Measurements from ENCODE around the gene PPEF1.

DNA sequence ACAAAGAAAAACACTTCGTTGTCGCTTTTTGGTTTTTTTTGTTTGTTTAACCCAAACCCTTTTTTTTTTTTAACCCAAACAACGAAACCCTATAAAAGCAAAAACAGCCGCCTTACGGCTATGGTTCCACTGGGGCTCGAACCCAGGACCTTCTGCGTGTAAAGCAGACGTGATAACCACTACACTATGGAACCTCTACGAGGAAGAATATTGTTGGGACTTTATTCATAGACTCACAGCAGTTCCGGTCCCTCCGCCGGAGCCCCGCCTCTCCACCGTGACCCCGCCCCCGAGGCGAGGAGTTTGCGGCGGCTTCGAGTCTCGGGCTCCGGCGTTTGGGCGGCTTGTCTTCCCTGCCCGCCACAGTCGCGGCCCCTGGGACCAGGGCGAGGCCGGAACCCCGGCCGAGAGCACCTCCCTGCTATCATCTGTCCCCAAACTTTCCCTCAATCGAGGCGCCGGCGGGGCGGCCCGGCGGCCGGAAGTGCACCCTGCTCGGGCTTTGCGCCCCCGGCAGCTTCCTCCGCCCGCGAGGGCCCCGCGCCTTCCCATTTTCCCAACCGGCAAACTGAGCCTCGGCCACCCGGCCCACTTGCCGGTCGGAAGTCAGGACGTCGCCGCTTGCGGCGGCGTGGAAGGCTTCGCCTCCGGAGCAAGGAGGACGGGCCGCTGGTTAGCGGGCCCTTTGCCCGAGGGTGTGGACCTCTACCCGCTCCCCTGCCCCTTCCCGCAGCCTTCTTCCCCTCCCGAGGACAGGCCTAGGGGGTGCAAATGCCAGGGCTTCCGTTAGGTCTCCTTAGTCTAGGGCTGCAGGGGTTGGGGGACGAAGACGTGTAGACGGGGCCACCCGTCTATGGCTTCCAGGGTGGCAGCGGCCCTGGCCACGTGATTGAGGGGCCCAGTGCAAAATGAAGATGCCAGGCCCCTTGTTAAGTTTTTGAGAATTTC is 32.4 kb upstream of the PPEF1 start:
- TF ChIP-seq, protein P1, sequence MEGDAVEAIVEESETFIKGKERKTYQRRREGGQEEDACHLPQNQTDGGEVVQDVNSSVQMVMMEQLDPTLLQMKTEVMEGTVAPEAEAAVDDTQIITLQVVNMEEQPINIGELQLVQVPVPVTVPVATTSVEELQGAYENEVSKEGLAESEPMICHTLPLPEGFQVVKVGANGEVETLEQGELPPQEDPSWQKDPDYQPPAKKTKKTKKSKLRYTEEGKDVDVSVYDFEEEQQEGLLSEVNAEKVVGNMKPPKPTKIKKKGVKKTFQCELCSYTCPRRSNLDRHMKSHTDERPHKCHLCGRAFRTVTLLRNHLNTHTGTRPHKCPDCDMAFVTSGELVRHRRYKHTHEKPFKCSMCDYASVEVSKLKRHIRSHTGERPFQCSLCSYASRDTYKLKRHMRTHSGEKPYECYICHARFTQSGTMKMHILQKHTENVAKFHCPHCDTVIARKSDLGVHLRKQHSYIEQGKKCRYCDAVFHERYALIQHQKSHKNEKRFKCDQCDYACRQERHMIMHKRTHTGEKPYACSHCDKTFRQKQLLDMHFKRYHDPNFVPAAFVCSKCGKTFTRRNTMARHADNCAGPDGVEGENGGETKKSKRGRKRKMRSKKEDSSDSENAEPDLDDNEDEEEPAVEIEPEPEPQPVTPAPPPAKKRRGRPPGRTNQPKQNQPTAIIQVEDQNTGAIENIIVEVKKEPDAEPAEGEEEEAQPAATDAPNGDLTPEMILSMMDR (IDR thresholded peaks at IDR 0.05; ENCODE audit: insufficient read depth, low read depth, low read length) = no peak
- TF ChIP-seq EZH2 (IDR thresholded peaks at IDR 0.05; ENCODE audit: insufficient read depth, low read length) = no peak
